HEK293 (cell line): ENCODE data around the gene CASKIN1.
A peak's percentile ranks its signal among the peaks of the same experiment; 100 is the strongest.

Experiments used
- HOXD13 ChIP-seq: sonication (generic); formaldehyde crosslinking; IDR thresholded peaks from 2 replicates; pipeline ENCODE4 v1.8.0; 2022; ENCODE audit warnings: missing genetic modification reagents, borderline replicate concordance
- MYNN ChIP-seq: fragments of 450-650 bp; formaldehyde crosslinking; IDR thresholded peaks from 2 replicates; pipeline ENCODE4 v1.5.1; 2016; ENCODE audit warnings: missing biosample characterization, missing genetic modification characterization, borderline replicate concordance
- OVOL3 ChIP-seq: fragments of 450-650 bp; formaldehyde crosslinking; IDR thresholded peaks from 2 replicates; pipeline ENCODE4 v1.5.1; 2016; ENCODE audit warnings: missing biosample characterization, missing genetic modification characterization
- SETDB1 ChIP-seq: IDR thresholded peaks from one replicate; pipeline ENCODE4 v1.6.1; 2017; ENCODE audit warnings: mild to moderate bottlenecking, low read length, moderate library complexity, mixed read lengths; ENCODE audit not compliant: insufficient read length
- ZBTB17 ChIP-seq: fragments of 450-650 bp; formaldehyde crosslinking; IDR thresholded peaks from 2 replicates; pipeline ENCODE4 v1.5.1; 2016; ENCODE audit warnings: missing biosample characterization, missing genetic modification characterization
- ZBTB20 ChIP-seq: fragments of 450-650 bp; formaldehyde crosslinking; IDR thresholded peaks from 2 replicates; pipeline ENCODE4 v1.5.1; 2016; ENCODE audit warnings: missing biosample characterization, missing genetic modification characterization
- ZNF114 ChIP-seq: fragments of 450-650 bp; formaldehyde crosslinking; IDR thresholded peaks from 2 replicates; pipeline ENCODE4 v1.5.0; 2017; ENCODE audit warnings: missing biosample characterization, missing genetic modification characterization
- ZNF132 ChIP-seq: fragments of 450-650 bp; formaldehyde crosslinking; IDR thresholded peaks from 2 replicates; pipeline ENCODE4 v1.5.1; 2017; ENCODE audit warnings: missing biosample characterization, missing genetic modification characterization, borderline replicate concordance
- ZNF138 ChIP-seq: fragments of 450-650 bp; formaldehyde crosslinking; IDR thresholded peaks from 2 replicates; pipeline ENCODE4 v1.5.1; 2016; ENCODE audit warnings: missing biosample characterization, missing genetic modification characterization, borderline replicate concordance
- ZNF157 ChIP-seq: fragments of 450-650 bp; formaldehyde crosslinking; IDR thresholded peaks from 2 replicates; pipeline ENCODE4 v1.5.1; 2016; ENCODE audit warnings: missing biosample characterization, missing genetic modification characterization
- ZNF16 ChIP-seq: fragments of 450-650 bp; formaldehyde crosslinking; IDR thresholded peaks from 2 replicates; pipeline ENCODE4 v1.5.1; 2016; ENCODE audit warnings: low read depth, missing biosample characterization, missing genetic modification characterization
- ZNF174 ChIP-seq: fragments of 450-650 bp; formaldehyde crosslinking; IDR thresholded peaks from 2 replicates; pipeline ENCODE4 v1.5.0; 2017; ENCODE audit warnings: missing biosample characterization, mild to moderate bottlenecking, missing genetic modification characterization
- ZNF2 ChIP-seq: fragments of 450-650 bp; formaldehyde crosslinking; IDR thresholded peaks from 2 replicates; pipeline ENCODE4 v1.5.1; 2016; ENCODE audit warnings: missing biosample characterization, missing genetic modification characterization
- ZNF211 ChIP-seq: fragments of 450-650 bp; formaldehyde crosslinking; IDR thresholded peaks from 2 replicates; pipeline ENCODE4 v1.5.1; 2016; ENCODE audit warnings: low read depth, missing biosample characterization, missing genetic modification characterization
- ZNF341 ChIP-seq: fragments of 450-650 bp; formaldehyde crosslinking; IDR thresholded peaks from 2 replicates; pipeline ENCODE4; 2016; ENCODE audit warnings: low read depth, missing biosample characterization, missing genetic modification characterization
- ZNF37A ChIP-seq: fragments of 450-650 bp; IDR thresholded peaks from 2 replicates; pipeline ENCODE4 v1.5.1; 2018; ENCODE audit warnings: missing biosample characterization, missing genetic modification characterization
- ZNF423 ChIP-seq: fragments of 450-650 bp; formaldehyde crosslinking; IDR thresholded peaks from 2 replicates; pipeline ENCODE4 v1.5.1; 2016; ENCODE audit warnings: missing biosample characterization, missing genetic modification characterization
- ZNF426 ChIP-seq: fragments of 450-650 bp; formaldehyde crosslinking; IDR thresholded peaks from 2 replicates; pipeline ENCODE4 v1.5.1; 2017; ENCODE audit warnings: missing biosample characterization, missing genetic modification characterization, mild to moderate bottlenecking, inconsistent platforms, moderate library complexity
- ZNF544 ChIP-seq: fragments of 450-650 bp; formaldehyde crosslinking; IDR thresholded peaks from 2 replicates; pipeline ENCODE4 v1.5.0; 2017; ENCODE audit warnings: missing biosample characterization, missing genetic modification characterization
- ZNF558 ChIP-seq: fragments of 450-650 bp; formaldehyde crosslinking; IDR thresholded peaks from 2 replicates; pipeline ENCODE4 v1.5.1; 2016; ENCODE audit warnings: missing biosample characterization, missing genetic modification characterization
- ZNF585B ChIP-seq: fragments of 450-650 bp; formaldehyde crosslinking; IDR thresholded peaks from 2 replicates; pipeline ENCODE4 v1.5.1; 2016; ENCODE audit warnings: missing biosample characterization, missing genetic modification characterization
- ZNF596 ChIP-seq: fragments of 450-650 bp; IDR thresholded peaks from 2 replicates; pipeline ENCODE4 v1.5.0; 2018; ENCODE audit warnings: missing biosample characterization, mild to moderate bottlenecking, missing genetic modification characterization, moderate library complexity
- ZNF654 ChIP-seq: fragments of 450-650 bp; formaldehyde crosslinking; IDR thresholded peaks from 2 replicates; pipeline ENCODE4 v1.5.1; 2016; ENCODE audit warnings: low read depth, missing biosample characterization, missing genetic modification characterization
- ZNF670 ChIP-seq: fragments of 450-650 bp; formaldehyde crosslinking; IDR thresholded peaks from 2 replicates; pipeline ENCODE4 v1.5.1; 2016; ENCODE audit warnings: missing biosample characterization, missing genetic modification characterization, low read depth
- ZSCAN23 ChIP-seq: fragments of 450-650 bp; formaldehyde crosslinking; IDR thresholded peaks from 2 replicates; pipeline ENCODE4 v1.5.1; 2016; ENCODE audit warnings: missing biosample characterization, missing genetic modification characterization
- TF ChIP-seq, protein P1 (sequence below): fragments of 450-650 bp; formaldehyde crosslinking; conservative IDR thresholded peaks from 2 replicates; pipeline ENCODE4 v1.5.1; 2016; ENCODE audit warnings: low read depth, missing biosample characterization, missing genetic modification characterization
- TF ChIP-seq, protein P2 (sequence below): fragments of 450-650 bp; formaldehyde crosslinking; IDR thresholded peaks from 2 replicates; pipeline ENCODE4 v1.5.1; 2016; ENCODE audit warnings: missing biosample characterization, missing genetic modification characterization, borderline replicate concordance
- TF ChIP-seq, protein P3 (sequence below): fragments of 450-650 bp; formaldehyde crosslinking; IDR thresholded peaks from 2 replicates; pipeline ENCODE4 v1.5.1; 2016; ENCODE audit warnings: missing biosample characterization, missing genetic modification characterization

The CASKIN1 gene

DNA sequence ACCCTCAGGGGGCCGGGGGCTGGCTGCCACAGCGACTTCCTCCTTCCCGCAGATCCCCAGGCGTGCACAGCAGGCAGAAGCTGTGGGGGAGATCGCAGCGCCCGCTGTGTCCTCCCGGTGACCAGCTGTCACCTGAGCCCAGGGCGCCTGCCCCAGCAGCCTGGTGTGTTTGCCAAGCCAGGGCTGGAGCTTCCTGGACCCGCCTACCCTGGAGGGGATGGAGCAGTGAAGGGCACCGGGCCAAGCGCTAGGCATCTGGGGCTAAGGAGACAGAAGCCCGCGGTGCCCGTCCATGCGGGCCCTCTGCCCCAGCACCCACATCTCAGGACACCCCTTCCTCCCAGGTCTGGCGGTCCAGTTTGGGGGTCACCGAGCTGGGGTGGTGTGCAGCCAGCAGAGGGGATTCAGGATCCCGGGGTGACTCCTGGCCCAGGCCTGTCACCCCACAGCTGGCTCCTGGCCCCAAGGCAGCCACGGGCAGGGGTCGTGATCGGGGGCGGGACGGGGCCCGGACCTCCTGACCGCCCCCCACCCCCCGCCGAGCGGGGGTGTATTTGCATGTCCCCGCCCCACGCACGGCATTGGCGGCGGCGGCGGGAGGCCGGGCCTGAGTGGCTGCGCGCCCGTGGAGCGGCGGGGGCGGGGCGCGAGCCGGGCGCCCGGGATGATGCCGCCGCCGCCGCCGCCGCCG, 48.3 kb downstream of the CASKIN1 start, which contains the start of gene RAB26 (continued):
- TF ChIP-seq ZBTB17 (tag by site-specific recombination) (no peak), ZNF596 (tag by site-specific recombination) (no peak), ZNF157 (tag by site-specific recombination) (no peak), ZNF138 (tag by site-specific recombination) (no peak), ZSCAN23 (tag by site-specific recombination) (no peak), ZNF341 (tag by site-specific recombination) (no peak), OVOL3 (tag by site-specific recombination) (no peak), ZNF544 (tag by site-specific recombination) (no peak), ZNF174 (tag by site-specific recombination) (no peak), ZNF423 (tag by site-specific recombination) (peak; percentile 75; the same call in 1 of the 2 replicates), ZNF16 (tag by site-specific recombination) (no peak), ZNF426 (tag by site-specific recombination) (no peak), ZNF654 (no peak), HOXD13 (no peak), SETDB1 (no peak), ZNF670 (no peak), ZNF132 (tag by site-specific recombination) (no peak), ZNF585B (tag by site-specific recombination) (no peak), ZNF37A (no peak), ZNF211 (no peak), ZNF2 (tag by site-specific recombination) (no peak), MYNN (tag by site-specific recombination) (no peak), ZNF114 (tag by site-specific recombination) (no peak), ZNF558 (tag by site-specific recombination) (no peak), ZBTB20 (tag by site-specific recombination) (peak; percentile 48; the same call in 1 of the 2 replicates)
- TF ChIP-seq, protein P1, sequence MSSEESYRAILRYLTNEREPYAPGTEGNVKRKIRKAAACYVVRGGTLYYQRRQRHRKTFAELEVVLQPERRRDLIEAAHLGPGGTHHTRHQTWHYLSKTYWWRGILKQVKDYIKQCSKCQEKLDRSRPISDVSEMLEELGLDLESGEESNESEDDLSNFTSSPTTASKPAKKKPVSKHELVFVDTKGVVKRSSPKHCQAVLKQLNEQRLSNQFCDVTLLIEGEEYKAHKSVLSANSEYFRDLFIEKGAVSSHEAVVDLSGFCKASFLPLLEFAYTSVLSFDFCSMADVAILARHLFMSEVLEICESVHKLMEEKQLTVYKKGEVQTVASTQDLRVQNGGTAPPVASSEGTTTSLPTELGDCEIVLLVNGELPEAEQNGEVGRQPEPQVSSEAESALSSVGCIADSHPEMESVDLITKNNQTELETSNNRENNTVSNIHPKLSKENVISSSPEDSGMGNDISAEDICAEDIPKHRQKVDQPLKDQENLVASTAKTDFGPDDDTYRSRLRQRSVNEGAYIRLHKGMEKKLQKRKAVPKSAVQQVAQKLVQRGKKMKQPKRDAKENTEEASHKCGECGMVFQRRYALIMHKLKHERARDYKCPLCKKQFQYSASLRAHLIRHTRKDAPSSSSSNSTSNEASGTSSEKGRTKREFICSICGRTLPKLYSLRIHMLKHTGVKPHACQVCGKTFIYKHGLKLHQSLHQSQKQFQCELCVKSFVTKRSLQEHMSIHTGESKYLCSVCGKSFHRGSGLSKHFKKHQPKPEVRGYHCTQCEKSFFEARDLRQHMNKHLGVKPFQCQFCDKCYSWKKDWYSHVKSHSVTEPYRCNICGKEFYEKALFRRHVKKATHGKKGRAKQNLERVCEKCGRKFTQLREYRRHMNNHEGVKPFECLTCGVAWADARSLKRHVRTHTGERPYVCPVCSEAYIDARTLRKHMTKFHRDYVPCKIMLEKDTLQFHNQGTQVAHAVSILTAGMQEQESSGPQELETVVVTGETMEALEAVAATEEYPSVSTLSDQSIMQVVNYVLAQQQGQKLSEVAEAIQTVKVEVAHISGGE, result no peak
- TF ChIP-seq, protein P2, sequence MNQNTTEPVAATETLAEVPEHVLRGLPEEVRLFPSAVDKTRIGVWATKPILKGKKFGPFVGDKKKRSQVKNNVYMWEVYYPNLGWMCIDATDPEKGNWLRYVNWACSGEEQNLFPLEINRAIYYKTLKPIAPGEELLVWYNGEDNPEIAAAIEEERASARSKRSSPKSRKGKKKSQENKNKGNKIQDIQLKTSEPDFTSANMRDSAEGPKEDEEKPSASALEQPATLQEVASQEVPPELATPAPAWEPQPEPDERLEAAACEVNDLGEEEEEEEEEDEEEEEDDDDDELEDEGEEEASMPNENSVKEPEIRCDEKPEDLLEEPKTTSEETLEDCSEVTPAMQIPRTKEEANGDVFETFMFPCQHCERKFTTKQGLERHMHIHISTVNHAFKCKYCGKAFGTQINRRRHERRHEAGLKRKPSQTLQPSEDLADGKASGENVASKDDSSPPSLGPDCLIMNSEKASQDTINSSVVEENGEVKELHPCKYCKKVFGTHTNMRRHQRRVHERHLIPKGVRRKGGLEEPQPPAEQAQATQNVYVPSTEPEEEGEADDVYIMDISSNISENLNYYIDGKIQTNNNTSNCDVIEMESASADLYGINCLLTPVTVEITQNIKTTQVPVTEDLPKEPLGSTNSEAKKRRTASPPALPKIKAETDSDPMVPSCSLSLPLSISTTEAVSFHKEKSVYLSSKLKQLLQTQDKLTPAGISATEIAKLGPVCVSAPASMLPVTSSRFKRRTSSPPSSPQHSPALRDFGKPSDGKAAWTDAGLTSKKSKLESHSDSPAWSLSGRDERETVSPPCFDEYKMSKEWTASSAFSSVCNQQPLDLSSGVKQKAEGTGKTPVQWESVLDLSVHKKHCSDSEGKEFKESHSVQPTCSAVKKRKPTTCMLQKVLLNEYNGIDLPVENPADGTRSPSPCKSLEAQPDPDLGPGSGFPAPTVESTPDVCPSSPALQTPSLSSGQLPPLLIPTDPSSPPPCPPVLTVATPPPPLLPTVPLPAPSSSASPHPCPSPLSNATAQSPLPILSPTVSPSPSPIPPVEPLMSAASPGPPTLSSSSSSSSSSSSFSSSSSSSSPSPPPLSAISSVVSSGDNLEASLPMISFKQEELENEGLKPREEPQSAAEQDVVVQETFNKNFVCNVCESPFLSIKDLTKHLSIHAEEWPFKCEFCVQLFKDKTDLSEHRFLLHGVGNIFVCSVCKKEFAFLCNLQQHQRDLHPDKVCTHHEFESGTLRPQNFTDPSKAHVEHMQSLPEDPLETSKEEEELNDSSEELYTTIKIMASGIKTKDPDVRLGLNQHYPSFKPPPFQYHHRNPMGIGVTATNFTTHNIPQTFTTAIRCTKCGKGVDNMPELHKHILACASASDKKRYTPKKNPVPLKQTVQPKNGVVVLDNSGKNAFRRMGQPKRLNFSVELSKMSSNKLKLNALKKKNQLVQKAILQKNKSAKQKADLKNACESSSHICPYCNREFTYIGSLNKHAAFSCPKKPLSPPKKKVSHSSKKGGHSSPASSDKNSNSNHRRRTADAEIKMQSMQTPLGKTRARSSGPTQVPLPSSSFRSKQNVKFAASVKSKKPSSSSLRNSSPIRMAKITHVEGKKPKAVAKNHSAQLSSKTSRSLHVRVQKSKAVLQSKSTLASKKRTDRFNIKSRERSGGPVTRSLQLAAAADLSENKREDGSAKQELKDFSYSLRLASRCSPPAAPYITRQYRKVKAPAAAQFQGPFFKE (tag by site-specific recombination), result no peak
- TF ChIP-seq, protein P3, sequence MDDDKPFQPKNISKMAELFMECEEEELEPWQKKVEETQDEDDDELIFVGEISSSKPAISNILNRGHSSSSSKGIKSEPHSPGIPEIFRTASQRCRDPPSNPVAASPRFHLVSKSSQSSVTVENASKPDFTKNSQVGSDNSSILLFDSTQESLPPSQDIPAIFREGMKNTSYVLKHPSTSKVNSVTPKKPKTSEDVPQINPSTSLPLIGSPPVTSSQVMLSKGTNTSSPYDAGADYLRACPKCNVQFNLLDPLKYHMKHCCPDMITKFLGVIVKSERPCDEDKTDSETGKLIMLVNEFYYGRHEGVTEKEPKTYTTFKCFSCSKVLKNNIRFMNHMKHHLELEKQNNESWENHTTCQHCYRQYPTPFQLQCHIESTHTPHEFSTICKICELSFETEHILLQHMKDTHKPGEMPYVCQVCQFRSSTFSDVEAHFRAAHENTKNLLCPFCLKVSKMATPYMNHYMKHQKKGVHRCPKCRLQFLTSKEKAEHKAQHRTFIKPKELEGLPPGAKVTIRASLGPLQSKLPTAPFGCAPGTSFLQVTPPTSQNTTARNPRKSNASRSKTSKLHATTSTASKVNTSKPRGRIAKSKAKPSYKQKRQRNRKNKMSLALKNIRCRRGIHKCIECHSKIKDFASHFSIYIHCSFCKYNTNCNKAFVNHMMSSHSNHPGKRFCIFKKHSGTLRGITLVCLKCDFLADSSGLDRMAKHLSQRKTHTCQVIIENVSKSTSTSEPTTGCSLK (tag by site-specific recombination), result no peak
